HG03575 (cell line): ENCODE data around the gene PPID.
"Not testable (repeated sequence)": the region's sequence is repeated elsewhere in the genome, so short reads cannot be mapped to it uniquely, and the experiment has no call there.

ENCODE experiments used
- ATAC-seq: cut with Tn5 transposase; IDR thresholded peaks from one replicate; pipeline ENCODE4 v1.9.1; 2021; ENCODE audit not compliant: unreplicated experiment, insufficient number of reproducible peaks, low FRiP score; ENCODE audit errors: extremely low read depth

Gene PPID

DNA sequence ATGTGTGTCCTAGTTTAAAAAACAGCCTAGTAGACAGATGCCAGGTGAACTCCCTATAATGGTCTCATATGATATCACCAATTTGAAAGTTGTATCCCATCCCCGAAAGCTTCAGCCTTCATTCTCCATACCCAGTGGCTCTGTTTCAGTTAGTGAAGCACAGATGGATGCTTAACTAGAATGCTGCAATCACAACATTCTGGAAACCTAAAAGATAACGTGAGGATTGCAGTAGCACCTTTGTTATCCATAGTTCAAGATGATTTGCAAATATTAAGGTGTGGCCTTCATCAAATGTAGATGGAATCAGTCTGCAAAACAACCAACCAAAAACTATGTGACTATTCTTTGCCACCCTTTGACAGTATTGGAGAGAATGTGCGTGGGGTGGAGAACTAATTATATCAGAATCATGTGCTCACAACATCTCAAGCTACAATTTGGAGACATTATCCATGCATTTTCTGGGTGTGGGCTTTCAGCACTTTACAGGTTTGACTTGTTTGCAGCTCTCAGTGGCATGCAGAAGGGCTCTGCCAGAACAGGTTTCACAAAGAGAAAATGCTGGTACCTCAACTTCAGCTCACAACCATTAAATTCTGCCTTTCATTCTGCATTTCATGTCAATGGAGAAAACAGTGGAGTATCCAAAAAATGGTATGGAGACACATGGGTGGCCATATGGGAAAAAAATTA is 18.3 kb upstream of the PPID start:
- ATAC-seq, result no peak

DNA sequence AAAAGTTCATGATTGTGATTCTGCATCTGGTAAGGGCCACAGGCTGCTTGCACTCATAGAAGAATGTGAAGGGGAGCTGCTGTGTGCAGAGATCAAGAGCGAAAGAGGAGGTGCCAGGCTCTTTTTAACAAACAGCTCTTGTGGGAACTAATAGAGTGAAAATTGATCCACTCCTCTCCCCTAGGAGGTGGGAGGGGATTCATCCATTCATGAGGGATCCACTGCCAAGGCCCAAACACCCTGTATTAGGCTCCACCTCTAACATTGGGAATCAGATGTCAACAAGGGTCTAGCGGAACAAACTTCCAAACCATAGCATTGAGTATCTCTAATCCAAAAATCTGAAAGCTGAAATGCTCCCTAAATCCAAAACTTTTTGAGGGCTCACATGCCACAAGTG is 16.4 kb upstream of the PPID start:
- no peak for ATAC-seq

DNA sequence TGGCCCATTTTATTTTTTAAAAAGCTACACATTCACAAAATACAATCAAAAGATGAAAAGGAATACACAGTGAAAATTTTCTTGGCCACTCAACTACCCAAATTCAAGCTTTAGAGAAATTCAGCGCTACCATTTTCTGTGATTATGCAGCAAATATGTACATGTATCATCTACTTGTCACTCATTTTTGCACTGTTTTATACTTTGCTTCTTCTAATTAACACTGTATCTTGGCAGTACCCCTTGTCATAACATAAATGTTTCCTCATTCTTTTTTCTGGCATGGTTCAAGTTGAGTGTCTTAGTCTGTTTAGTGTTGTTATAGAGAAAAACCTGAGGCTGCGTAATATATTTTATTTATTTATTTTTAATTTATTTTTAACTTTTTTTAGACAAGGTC is 15.7 kb upstream of the PPID start:
- ATAC-seq, result no peak

DNA sequence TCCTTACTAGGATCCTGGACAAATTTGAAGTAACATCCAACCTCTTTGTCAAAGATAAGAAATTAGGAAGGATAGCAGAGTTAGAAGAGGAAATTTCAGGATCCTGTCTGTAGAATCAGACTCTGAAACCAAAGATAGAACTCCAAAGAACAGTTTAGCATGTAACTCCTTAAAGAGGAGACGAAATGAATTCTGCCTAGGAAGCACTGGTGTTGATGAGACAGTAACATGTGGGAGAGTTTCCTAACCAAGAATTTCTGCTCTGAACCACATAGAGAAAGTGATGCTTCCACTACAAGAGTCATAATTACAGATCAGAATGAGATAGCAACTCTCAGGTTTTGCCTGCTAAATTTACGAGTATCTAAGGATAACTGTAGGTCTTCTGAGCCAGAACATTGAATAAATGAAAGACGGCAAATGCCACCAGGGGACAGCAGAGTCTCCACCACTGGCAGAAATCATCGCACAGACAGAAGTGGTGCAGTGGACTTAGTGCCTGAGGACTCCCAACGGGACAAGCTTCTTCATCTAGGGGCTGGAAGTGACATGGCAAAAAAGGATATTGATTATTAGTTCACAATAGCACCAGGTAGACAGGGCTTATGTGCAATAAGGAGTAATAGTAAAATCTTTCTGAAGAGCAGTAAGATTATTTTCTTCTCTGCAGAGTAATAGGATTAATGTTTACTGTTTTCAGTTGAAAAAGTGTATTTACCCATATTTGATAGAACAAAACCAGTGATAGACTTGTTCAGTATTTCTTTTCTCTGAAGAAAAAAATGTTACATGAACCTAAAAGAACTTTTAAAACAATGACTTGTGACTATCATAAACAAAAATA is 6.7 kb upstream of the PPID start:
- ATAC-seq, result peak; percentile 51

DNA sequence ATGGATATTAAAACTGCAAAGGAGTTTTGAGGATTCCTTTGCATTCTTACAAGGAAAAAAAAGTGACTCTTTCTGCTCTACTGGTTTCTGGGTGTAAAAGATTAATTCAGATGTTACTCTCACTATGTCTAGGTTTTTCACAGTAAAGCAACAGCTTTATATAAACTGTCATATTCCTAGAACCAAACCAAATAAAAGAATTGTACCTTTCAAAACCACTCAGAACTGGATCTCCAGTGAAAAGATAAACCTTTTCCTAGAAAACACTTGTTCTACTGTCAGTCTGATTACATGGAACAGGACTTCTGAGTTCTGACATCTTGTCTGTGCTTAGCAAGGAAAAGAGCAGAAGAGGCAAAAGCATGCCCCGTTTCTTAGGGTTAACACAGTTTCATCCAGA is 5.0 kb upstream of the PPID start:
- no peak for ATAC-seq

DNA sequence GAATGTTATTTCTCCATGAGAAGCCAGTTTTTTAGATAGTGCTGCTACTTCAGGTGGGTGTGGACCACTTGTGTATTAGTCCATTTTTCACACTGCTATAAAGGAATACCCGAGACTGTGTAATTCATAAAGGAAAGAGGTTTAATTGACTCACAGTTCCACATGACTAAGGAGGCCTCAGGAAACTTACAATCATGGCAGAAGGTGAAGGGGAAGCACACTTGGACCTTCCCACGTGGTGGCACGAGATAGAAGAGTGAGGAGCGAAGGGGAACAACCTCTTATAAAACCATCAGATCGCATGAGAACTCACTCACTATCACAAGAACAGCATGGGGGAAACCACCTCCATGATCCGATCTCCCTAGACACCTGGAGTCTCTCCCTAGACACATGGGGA is 3.4 kb upstream of the PPID start:
- ATAC-seq, result no peak

DNA sequence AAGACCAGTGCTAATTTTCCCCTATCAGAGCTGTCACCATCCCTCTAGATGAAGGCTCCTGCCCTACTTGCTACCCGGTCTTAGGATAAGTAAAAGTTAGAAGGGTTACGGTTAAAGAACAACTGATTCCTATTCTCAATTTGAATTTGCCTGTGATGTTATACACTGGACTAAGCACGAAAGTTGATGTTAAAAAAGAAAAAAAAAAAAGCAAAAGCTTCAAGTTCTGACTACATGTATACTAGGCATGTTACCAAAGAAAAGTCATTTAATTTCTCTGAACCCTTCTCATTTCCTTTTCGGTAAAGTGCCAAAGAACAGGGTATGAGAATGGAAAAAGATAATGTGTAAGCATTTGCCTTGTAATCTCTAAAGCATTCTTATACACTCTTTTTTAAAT is 1.4 kb upstream of the PPID start:
- no peak for ATAC-seq

DNA sequence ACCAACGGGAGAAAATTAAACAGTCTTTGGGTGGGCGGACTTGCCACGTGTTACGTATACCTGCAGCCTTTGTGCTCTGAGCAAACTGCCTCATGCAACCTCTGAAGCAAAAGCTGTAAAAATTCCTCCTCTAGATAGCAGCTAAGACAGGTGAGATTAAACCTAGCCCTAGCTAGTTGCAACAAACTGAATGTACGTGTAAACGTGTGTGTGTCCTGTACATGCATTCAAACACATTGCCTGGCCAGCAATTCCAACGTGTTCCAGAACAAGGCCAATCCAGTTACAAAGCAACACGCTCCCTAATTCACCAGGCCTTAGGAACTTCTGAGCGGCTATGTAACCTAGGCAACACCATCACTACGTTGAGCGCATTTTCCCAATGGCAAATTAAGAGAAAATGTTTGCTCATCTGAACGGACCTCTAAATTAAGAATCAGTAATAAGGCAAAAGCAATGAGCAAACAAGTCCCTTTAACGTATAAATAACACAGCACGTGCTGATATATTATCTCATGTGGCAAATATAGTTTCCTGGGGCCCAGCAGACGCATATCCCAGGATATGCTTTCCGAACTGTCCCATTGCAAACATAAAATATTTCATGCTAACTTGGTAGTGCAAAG is 792 bp downstream of the PPID start:
- ATAC-seq, result no peak

DNA sequence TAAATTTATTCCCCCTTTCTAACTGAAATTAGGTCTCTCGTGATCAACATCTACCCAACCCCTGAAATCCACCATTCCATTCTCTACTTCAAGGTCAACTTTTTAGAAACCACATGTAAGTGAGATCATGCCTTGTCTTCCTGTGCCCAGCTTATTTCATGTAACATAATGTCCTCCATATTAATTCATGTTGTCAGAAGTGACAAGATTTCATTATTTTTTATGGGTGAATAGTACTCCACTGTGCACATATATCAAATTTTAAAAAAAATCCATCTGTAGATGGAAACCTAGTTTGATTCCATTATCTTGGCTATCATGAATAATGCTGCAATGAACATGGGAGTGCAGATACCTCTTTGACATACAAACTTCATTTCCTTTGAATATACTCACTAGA is 1.5 kb downstream of the PPID start:
- ATAC-seq, result no peak

DNA sequence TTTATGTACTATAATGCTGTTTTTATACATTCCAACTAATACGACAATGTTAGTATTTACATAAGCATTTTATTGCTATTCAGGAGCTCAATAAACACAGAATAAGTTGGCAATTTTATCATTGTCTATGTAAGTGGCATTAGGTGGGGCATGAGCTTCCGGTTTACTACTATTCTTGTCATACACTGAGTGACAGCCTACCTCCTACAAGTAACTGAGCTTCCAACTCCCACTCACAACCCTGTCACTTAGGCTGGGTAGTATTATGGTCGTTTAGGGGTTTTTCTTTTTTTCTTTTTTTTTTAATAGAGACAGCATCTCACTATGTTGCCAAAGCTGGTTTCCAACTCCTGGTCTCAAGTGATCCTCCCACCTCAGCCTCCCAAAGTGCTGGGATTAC is 7.4 kb downstream of the PPID start:
- ATAC-seq, result no peak

DNA sequence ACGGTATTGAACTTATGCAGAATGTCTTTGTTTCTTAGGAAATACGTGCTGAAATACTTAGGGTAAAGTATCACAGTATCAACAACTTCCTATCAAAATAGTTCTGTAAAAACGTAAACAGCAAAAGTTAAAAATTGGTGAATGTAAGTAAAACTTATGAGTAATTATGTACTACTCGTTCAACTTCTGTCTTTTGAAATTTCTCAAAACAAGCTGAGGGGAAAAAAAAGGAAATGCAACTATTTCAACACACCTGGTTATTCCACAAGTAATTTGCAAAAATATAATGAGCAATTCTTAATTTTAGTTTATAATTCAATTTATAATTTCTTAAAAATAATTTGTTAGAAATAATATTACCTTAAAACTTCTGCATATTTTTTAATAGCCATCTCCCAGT is 8.3 kb downstream of the PPID start:
- ATAC-seq, result no peak

DNA sequence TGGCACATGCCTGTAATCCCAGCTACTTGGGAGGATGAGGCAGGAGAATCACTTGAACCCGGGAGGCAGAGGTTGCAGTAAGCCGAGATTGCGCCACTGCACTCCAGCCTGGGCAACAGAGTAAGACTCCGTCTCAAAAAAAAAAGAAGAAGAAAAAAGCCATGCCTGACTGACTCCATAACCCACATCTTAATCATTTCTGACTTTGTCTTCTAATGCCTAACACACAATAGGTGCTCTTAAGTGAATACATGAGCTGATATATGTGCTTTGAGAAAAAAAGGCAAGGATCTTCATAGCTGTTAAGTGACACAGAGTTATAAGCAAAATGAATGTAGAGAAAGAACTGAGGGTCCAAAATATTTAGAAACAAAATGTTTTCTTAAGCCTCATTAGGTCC is 10.6 kb downstream of the PPID start:
- ATAC-seq, result not testable (repeated sequence)

DNA sequence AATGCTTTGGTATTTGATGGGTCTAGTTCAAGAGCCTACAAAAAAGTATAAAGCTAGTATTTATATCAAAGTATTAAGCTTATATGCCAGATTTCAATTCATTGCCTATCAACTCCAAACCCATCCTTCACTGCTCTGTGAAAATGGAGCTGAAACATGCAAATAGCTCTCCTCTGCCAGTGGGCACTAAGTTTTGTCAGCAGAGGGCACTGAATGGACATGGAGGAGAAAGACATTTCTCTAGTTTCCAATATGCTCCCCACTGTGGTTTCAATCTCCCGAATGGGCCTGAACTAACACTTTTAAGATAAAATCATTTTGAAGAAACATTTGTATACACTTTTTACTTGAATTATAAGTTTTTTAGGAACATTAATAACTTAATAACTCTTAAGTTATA is 12.4 kb downstream of the PPID start:
- no peak for ATAC-seq

DNA sequence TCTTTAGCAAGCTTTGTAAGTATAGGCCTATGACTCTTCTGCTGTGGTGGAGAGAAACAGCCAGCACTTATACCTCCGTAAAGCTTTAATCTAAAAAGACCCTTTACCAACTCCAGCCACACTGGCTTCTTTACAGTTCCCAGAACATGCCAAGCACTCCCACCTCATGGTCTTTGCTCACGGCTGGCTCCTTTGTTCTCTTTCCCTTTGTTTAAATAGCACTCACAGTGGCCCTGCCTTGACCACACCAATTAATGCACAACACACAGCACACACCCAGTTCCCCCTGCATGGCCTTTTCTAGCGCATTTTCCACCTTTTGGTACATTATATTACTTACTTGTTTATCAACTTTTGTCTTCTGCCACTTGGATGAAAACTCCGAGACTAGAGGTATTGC is 18.9 kb downstream of the PPID start:
- ATAC-seq, result no peak

DNA sequence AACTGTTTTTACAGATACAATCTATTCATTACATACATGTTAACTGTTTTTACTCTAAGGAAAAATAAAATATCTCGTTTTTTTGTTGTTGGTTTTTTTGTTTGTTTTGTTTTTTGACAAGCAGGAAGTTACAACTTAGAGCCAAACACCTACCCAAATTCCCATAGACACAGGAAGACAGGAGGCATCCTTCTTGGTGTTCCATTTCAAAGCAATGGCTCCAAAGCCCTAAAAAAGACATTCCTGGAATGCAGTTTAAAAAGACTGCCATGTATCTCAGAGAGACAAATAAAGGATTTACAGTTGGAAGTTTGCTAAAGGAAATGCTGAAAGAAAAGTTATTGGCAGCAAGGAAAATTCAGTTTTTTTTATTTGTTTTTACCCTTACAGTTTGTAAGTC is 34.4 kb downstream of the PPID start:
- no peak for ATAC-seq

DNA sequence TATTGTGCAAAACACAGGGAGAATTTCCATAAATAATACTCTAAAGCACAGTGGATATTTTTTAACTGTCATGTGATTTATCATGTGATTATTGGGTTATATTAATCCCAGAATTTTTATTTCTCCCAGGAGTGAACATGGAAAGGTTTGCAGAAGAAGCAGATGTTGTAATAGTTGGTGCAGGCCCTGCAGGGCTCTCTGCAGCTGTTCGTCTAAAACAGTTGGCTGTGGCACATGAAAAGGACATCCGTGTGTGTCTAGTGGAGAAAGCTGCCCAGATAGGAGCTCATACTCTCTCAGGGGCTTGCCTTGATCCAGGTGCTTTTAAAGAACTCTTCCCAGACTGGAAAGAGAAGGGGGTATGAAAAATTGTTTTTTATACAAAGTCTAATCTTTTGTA is 41.1 kb downstream of the PPID start:
- no peak for ATAC-seq

DNA sequence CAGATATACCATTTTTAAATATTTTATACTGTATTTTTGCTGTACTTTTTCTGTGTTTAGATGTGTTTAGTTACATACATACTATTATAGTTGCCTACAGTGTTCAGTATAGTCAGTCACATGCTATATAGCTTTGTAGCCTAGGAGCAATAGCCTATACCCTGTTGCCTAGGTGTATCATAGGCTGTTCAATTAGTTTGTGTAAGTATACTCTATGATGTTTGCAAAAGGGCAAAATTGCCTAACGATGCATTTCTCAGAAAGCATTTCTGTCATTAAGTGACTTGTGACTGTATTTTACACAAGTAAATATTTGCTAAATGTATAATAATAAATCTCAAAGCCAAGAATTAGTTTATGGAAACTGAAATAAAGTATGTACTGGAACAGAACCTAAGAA is 41.6 kb downstream of the PPID start:
- no peak for ATAC-seq

DNA sequence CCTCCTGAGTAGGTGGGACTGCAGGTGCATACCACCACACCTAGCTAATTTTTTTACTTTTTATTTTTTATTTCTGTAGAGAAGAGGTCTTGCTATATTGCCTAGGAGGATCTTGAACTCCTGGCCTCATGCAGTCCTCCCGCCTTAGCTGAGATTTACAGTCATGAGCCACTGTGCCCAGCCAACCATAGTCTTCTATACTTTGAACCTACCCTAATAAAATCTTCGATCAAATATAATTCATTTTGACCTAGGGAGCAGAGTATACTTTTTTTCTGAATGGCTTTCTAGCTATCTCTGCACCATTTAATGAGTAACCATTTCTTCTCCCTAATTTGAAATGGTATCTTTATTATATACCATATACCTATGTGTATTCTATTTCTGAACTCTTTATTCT is 44.4 kb downstream of the PPID start:
- ATAC-seq, result no peak

DNA sequence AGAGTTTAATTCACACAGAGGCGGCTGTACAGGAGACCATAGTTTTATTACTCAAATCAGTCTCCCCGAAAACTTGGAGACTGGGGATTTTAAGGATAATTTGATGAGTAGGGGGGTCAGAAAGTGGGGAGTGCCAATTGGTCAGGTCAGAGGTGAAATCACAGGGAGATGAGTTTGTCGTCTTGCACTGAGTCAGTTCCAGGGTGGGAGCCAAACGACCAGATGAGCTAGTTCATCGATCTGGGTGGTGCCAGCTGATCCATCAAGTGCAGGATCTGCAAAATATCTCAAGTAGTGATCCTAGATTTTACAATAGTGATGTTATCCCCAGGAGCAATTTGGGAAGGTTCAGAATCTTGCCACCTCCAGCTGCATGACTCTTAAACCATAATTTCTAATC is 47.1 kb downstream of the PPID start:
- ATAC-seq, result no peak

DNA sequence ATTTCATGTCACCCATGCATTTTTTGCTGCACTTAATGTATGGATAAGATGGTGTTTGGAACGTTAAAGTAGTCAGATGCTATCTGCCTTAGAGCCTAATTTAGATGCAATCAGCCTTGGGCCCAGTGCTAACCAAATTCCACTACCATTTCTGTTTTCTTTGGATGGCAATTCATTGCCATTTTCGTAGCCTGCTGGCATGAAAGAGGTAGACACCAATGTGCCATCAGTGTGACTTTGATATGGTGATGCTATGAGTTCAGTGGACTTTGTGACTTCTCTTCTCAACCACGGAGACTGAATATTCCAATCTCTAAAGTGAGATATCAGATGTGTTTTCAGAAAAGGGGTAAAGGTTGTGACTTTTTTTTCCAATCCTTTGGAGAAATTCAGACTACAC is 49.6 kb downstream of the PPID start:
- ATAC-seq, result no peak
